ENCODE results near the gene ADAM12.
"Not testable (repeated sequence)": the region's sequence is repeated elsewhere in the genome, so short reads cannot be mapped to it uniquely, and the experiment has no call there.

ADAM12 gene

DNA sequence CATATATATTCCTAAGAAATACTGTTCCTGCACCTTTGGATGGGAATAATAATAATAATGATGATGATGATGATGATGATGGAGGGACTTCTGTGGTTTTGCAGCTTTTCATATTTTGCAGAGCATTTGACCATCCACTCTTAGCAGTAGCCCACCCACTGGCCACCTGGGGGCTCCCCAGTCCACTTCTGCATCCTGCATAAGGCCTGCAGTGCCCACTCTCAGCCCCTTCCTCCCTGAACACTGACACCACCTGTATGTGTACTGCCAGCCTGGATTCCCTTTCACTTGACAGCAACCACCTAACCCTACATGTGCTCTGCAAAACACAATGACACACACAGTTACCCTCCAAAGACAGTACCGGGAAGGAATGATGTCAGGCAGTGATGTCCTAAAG, 131.4 kb downstream of the ADAM12 start:
- DNase-seq = no peak

DNA sequence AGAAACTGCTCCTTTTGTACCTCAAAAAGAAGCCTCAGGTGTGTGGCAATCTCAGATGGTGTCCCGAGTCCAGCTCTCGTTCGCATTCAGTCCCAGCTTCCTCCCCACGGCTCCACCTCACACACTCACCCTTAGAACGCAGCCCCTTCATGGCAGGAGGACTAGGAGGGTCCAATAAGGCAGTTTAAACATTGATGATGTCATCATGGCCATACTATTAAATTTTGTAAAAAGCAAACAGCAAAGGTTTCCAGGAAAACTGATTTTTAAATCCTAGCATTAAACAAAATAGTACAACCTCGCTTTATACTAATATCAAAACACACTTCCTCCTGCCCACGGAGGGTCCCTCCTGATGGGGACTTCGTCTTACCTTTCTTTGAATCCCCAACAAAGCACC, 133.0 kb downstream of the ADAM12 start:
- DNase-seq = no peak

DNA sequence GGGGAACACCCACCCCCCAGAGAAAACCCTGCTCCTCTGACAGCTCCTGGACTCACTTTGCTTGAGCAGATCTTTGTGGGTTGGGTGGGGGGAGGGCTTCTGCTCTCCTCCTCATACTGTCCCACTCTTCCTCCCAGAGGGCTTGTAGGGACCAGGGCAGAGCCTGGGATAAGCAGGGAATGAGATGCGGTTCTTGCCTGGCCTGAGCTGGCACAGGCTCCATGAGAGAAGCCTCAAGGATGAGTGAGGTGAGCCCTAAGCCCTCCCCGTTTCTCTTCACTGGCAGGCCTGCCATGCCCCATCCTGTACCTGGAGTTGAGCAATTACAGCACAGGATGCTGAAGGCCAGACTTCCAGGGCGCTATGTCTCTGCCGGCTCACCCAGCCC, 134.7 kb downstream of the ADAM12 start:
- DNase-seq = no peak

DNA sequence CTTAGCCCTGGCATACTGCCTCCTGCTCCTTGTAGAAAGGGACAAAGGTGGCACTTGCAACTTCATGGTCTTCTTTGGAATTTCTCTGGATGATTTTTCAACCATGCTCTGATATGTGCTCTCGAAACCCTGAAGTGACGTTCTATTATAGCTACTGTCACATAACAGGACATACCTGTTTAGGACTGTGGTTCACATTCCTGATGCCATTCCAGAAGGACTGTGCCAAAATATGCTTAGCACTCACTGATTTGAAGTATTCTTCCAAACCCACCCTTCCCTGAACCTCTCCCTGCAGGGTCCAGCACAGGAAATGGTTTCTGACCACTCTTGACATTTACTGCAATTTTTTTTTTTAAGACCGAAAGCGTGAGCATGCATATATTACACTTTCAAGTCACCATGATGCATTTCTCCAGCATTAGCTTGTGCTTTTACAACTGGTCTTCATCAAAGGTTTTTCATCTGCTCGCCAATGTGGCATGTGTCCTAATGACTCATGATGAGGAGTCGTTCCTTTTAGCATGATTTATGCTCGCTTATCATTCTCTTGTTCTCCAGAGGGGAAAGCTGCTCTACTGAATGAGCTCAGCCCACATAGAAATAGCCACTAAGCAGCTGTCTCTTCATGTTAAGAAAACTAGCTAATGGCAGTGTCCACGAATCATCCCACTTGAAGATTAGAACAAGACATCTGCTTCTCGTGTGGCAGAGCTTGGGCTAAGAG, 135.2 kb downstream of the ADAM12 start:
- DNase-seq = no peak

DNA sequence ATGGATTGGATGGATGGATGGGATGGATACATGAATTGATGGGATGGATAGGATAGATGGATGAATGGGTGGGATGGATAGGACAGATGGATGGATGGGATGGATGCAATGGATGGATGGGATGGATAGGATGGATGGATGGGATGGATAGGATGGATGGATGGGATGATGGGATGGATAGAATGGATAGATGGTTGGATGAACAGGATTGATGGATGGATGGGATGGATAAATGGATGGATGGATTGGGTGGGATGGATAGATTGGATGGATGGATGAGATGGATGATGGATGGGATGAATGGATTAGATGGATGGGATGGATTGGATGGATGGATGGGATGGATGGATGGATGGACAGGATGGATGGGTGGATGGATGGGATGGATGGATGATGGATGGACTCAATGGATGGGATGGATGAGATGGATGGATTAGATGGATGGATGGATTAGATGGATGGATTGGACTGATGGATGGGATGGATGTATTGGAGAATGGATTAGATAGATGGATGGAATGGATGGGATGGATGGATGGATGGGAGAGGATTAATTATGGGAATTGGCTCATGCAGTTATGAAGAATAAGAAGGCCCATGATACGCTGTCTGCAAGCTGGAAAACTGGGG, 136.4 kb downstream of the ADAM12 start:
- DNase-seq = no peak

DNA sequence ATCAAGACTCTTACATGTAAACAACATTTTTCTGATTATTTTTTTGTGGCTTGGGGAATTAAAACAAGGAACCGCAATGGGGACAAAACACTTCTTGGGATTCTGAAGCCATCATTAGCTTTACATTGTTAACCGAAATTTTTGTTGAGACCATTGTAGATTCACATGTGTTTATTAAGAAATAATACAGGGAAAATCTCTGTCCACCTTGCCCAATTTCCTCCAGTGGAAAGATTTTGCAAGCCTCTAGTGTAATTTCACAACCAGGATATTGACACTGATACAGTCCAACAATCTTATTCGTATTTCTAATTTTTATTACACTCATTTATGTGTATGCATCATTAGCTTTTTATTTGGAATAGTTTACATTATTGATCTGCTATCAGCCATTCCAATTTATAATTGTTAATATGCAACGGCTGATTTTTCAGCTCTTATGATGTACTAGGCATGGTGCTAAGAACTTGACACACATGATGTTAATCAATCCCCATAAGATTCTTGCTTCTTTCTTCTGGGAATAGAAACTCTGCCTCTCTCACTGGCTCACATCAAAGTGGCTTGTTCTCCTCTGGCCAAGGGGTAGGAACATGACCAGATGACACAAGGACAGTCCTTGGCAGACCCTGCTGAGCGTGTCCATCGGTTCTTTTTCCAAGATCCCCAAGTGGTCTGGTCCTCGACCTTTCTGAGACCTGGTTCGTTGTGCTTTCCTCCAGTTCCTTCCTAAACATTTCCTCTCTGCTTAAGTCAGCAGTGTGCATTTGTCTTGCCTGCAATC, 137.6 kb downstream of the ADAM12 start:
- DNase-seq = no peak

DNA sequence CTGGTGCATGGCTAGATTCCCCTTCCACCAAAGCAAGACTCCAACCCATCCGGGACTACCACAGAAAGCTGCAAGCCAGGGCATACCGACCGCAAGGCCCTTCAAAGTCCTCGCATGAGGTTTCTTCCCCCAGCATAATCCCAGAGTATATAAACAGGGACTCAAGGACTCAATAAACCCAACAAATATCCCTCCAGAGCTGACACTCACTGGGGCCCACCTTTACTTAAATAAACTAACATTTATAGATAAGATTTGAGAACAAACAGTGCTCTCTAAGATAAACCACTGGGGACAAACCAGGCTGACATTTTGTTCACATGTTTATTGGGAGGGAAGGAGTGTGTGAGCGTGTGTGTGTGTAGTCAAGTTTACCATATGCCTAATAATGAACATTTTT, 138.2 kb downstream of the ADAM12 start:
- no peak for DNase-seq

DNA sequence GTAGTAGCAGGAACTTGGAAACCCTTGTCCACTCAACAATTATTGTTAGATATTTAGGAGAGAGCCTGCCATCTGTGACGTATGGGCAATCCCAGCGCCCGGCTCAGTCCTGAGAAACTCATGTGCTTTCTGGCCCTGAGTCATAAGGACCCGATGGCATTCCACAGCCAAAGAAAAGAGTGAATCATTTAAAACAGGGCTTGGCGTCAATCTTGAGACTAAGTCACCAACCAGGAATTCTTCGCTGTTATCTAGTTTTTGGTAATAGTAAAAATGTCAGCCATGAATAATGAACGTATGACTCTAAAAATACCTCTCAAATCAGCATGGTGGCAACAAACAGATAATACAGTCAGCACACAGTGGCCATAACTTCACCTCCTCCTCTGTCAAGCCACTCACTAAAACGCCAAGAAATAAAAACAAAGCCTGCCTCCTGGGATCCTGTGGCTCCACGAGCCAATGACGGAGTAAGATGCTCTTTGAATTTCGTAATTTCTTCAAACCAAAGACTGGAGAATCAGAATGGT, 140.8 kb downstream of the ADAM12 start:
- DNase-seq = no peak

DNA sequence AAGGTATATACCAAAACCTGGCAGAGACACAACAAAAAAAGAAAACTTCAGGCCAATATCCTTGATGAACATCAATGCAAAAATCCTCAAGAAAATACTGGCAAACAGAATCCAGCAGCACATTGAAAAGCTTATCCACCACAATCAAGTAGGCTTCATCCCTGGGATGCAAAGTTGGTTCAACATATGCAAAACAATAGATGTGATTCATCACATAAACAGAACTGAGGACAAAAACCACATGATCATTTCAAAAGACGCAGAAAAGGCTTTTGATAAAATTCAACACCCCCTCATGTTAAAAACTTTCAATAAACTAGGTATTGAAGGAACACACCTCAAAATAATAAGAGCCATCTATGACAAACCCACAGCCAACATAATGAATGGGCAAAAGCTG, 141.9 kb downstream of the ADAM12 start:
- DNase-seq = not testable (repeated sequence)

DNA sequence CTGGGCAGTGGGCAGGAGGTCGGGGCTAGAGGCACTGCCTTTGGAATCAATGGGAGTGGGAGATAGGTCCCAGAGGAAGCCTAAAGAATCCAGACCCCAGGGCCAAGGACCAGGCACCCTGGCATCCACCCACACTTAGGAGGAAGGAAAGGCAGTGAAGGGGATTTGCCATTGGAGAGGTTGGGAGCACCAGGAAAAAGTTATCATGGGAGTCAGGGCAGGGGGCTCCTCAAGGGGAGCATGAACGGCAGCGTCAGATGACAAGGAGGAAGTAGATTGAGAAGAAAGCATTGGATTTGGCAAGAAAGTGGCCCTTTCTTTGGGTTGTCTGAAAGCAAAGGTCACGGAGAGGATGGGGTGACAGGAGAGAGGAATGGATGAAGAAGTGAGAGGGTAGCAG, 142.8 kb downstream of the ADAM12 start:
- DNase-seq = no peak

DNA sequence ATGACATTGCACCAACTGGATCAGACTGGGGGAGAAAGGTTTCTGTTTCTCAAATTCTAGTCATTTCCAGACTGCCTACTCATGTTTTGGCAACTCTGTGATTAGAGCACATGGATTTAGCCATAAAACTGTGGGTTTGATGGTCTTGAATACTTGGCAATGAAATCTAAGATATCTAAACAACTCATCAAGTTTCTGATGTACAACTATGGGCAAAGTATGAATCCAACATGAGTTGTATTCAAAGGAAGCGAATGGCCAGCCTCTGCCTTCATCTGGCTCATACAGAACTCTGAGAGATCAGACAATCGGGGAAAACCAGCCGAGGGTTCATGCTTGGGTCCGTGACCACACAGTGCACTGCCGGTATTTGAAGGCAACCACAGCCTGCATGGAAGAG, 144.3 kb downstream of the ADAM12 start:
- no peak for DNase-seq

DNA sequence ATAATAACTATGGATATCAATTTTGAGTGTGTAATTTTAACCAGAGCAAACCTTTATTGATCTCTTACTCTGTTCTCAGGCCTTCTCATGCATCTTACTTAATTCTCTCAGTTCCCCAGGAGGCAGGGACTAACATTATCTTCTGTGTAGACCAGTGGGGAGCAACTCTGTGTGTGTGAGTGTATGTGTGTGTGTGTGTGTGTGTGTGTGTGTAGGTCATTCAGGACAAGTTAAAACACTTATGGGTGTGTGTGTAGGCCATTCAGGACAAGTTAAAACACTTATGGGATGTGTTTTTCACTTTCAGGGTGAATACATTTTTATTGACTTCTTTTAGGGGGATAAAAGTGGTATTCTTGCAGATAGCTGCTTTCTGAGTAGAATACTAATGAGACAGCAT, 145.0 kb downstream of the ADAM12 start:
- no peak for DNase-seq

DNA sequence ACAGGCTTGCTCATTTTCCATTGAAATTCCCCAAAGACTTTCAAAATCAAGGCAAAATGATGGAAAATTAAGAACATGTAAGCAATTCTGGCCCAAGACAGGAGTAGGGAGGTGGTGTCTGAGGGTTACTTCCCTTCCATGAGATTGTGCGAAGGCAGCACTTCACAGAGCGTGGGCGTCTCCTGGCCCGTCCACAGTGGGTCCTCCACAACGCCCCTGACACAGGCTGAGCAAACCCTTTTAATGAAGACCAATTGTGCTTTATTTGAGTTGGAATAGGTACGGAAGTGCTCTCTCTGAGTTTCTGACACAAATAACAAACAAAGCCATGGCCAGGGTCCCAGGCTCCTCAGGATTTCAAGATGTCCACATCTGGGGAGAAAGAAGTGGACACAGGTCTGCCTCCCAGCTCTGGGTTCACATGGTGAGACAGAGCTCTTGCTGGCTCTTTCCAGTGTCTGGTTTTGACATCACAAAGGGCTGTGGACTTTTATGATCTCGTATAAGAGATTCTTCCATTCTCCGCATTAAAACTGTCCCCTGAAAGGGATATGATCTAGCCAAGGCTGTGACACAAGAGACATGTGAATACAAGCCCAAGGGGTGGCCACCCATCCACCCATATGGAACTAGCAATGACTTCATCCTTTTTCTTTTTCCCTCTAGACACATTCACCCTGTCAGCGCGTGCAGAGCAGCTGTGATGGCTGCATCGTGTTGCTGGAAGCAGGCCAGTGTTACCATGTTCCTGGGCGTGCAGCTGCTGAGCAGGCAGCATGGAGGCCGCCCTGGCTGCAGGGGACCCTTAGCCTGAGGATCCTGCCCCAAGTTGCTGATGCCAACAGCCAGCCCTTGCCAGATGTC, 145.6 kb downstream of the ADAM12 start:
- no peak for DNase-seq

DNA sequence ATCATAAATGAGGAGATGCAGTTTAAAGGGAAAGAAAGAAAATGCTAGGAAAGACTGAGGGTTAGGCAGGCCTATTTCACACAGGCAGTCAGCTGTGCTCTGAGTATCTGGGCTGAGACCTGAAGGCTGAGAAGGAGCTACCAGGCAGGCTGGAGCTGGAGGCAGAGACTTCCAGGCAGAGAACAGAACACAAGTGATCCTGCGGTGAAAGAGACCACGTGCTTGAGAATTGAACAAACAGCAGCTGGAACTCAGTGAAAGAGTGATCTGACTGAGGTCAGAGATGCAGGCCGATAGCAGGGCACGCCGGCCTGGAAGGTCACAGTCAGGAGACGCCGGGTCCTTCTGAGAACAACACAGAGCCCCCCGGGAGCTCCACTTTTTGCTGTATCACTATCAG, 147.8 kb downstream of the ADAM12 start:
- no peak for DNase-seq

DNA sequence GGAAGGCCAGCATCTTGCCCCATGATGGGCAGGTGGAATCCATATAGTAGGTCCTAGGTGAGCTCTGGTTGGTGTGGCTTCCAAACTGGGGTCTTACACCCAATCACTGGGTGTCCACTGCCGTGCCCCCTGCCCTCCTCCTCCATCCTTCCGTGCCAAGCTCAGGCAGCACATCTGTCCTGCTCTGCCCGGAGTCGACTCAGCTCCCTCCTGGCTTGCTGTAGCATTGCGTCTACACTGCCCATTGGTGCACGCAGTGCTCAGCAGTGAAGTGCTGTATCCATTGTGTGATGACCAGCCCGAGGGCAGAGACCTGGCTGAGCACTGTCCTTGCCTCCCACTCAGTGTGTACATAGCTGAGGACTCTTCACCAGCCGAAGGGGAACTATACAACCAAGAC, 148.4 kb downstream of the ADAM12 start:
- DNase-seq = no peak

DNA sequence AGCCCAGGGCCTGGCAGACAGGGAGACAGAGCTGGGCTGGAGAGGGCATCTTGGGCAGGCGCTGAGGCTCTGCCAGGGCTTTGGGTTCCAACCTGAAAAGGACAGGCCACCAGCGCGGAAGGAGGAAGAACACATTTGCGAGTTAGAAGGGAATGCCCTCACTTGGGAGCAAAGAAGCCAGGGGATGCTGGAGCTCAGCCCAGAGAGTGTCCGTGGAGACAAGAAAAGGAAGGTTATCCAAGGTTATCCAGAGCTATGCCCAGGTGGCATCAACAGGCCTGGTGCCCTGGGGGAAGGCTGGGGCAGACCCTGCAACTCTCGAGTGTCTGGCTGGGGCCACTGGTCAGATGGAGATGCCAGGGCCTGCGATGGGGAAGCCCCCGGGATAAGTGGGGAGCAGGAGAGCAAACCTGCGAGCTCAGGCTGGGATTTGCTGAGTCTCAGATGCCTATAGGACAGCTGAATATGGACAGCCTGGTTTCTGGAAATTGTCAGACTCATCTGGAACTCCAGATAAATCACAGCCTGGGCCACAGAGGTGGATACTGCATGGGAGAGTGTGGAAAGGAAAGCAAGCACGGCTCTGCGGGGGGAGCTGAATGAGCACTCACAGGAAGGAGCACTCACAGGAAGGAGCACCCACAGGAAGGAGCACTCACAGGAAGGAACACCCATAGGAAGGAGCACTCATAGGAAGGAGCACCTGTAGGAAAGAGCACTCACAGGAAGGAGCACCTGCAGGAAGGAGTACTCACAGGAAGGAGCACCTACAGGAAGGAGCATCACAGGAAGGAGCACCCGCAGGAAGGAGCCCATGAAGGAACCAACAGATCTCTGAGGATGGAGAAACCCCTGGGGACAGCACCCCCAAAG, 152.1 kb downstream of the ADAM12 start:
- DNase-seq = no peak

DNA sequence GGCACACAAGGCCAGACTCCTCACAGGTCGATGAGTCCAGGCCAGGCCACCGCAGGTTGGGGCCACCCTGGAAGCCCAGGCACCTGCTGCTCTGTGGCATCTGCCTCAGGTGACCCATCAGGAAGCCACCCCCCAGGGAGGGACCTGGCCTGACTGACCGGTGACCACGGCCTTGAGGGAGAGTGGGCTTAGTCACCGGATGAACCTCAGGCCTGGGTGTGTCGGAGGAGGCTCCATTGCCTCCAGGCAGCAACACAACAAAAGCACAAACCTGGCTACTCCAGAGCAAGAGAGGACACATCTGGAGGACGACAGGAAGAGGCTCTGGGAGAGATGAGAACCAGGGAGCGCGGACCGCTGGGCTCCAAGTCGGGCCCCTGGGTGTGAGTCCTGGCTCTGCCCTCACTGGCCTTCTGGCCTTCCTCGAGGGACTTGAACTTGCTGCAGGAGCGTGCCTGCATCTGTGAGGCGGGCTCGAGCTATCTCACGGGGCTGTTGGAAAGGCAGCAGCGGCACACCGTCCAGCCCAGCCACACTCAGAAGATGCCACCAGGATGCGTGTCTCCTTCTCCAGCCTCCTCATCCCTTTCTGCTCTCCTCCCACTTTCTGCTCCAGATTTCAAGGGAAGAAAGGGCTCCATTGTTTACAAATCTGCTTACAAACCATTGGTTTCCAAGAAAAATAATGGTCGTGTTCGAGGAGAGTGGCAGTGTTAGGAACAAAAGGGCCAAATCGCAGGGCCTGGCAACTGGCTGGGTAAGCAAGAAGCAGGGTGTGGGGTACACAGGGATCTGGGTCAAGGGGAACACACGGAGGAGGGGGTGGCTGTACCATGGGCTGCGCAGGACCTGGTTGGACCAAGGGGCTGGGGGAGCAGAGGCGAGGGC, 152.9 kb downstream of the ADAM12 start:
- DNase-seq = no peak

DNA sequence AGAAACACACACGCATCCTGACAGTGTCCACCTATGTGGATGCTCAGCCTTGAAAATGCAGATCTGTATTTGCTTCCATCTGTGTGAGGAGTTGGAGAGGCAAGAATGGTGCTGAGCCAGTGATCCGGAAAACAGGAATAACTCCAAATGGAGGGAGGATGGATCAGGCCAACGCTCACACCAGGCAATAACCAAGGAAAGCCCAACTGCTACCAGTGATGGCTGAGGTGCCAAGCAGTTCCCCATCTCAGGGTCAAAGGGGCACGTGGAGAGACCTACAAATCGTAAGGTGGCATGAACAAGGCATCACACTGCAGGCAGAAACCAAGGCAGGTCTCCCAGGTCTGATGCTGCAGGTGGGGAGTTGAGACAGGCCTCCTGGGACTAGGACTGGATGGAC, 153.6 kb downstream of the ADAM12 start:
- DNase-seq = no peak

DNA sequence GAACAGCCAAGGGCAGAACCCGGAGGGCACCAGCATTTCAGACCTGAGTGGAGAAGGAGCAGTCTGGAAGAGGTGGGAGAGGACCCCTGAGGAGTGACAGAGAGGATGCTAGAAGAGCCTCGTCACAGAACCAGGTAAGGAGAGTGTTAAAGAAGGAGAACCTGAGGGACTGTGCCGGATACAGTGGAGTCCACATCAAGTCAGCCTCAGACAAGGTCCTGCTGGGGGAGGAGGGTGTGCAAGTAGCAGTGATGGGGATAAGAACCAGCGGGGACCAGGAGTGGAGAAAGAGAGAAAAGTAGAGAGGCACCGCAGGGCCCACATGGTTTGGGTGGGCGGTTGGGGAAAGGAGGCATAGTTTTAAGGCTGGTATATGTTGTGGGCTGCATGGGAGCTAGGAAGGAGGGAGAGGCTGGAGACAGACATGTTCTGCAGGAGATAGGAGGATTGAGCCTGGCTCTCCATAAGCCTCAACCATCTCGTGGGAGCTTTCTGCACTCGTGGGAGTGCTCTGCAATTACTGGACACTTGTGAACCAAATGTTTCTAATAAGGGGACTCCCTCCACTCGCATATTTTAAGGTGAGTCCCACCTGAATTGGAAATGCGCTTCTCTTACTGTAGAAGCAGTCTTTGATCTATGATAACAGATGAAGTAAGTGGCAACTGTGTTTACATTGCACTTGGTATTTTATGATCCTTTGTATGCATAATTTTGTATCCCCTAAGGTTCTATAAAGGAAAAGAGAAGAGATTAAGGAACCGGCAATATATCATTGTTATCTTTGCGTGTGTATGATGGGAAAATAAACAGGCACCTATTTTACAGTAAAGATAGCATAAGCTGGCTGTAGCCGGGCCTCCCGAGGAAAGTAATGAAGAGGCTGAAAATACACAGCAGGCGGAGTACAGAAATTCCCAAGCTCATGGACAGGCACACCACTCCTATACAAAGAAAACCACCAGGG, 154.8 kb downstream of the ADAM12 start:
- no peak for DNase-seq

DNA sequence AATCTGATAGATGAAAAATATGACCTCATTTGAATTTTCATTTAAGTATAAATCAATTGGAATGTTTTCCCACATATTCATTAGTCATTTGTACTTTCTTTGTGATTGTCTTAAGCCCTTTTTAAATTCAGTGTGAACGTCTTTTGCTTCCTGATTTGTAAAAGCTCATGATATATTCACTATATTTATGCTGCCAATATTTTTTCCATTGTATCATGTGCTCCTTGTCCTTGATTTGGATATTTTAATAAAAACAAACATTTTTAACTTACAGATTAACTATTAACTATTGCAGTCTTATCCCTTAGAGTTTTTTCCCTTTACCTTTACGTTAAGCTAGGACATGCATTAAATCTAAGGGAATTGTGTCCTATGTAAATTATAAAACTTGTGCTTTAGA, 157.7 kb downstream of the ADAM12 start:
- no peak for DNase-seq
